Measurements from ENCODE around the gene ART3.

DNA sequence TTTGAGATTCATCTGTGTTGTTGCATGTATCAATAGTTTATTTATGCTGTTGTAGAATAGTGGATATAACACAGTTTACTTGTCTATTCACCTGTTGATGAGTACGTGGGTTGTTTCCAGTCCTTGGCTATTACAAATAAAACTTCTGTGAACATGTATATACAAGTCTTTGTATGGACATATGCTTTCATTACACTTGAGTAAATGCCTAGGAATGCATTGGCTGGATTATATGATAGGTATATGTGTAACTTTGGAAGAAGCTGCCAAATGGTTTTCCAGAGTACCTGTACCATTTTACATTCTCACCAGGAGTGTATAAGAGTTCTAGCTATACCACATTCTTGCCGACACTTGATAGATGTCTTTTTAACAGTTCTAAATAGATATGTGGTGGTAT is 16.5 kb downstream of the ART3 start:
- TF ChIP-seq, protein P1, sequence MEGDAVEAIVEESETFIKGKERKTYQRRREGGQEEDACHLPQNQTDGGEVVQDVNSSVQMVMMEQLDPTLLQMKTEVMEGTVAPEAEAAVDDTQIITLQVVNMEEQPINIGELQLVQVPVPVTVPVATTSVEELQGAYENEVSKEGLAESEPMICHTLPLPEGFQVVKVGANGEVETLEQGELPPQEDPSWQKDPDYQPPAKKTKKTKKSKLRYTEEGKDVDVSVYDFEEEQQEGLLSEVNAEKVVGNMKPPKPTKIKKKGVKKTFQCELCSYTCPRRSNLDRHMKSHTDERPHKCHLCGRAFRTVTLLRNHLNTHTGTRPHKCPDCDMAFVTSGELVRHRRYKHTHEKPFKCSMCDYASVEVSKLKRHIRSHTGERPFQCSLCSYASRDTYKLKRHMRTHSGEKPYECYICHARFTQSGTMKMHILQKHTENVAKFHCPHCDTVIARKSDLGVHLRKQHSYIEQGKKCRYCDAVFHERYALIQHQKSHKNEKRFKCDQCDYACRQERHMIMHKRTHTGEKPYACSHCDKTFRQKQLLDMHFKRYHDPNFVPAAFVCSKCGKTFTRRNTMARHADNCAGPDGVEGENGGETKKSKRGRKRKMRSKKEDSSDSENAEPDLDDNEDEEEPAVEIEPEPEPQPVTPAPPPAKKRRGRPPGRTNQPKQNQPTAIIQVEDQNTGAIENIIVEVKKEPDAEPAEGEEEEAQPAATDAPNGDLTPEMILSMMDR (IDR thresholded peaks at IDR 0.05) = no peak
- no peak for TF ChIP-seq POLR2AphosphoS5 (IDR thresholded peaks at IDR 0.05)
- TF ChIP-seq POLR2A (IDR thresholded peaks at IDR 0.05) = no peak

All from sigmoid colon (tissue), 4 donors.